Nephron progenitor cell (in vitro differentiated cells): Measurements from ENCODE around the gene IZUMO2.

Source experiments
- DNase-seq: peaks from one replicate; pipeline ENCODE4 v3.0.0; 2021
- H3K27ac Mint-ChIP-seq: 2 replicates; pipeline ENCODE4 v1.8.0; 2021; ENCODE audit warnings: mild to moderate bottlenecking, moderate library complexity, mixed read lengths
- H3K27me3 Mint-ChIP-seq: 2 replicates; pipeline ENCODE4 v1.8.0; 2021; ENCODE audit warnings: mild to moderate bottlenecking, low read depth, mixed read lengths; ENCODE audit not compliant: poor library complexity
- H3K36me3 Mint-ChIP-seq: 2 replicates; pipeline ENCODE4 v1.8.0; 2021; ENCODE audit warnings: low read depth, mixed read lengths
- H3K4me1 Mint-ChIP-seq: 2 replicates; pipeline ENCODE4 v1.8.0; 2021; ENCODE audit warnings: mixed read lengths
- H3K4me3 Mint-ChIP-seq: 2 replicates; pipeline ENCODE4 v1.8.0; 2021; ENCODE audit warnings: mild to moderate bottlenecking, moderate library complexity, mixed read lengths
- H3K9me3 Mint-ChIP-seq: 2 replicates; pipeline ENCODE4 v1.8.0; 2021; ENCODE audit warnings: mild to moderate bottlenecking, moderate library complexity, mixed read lengths
- TF ChIP-seq, protein P1 (sequence below): fragments of 200-600 bp; sonication (generic); IDR thresholded peaks from 2 replicates; pipeline ENCODE4 v1.5.0; 2021; ENCODE audit warnings: antibody characterized with exemption

The IZUMO2 gene

DNA sequence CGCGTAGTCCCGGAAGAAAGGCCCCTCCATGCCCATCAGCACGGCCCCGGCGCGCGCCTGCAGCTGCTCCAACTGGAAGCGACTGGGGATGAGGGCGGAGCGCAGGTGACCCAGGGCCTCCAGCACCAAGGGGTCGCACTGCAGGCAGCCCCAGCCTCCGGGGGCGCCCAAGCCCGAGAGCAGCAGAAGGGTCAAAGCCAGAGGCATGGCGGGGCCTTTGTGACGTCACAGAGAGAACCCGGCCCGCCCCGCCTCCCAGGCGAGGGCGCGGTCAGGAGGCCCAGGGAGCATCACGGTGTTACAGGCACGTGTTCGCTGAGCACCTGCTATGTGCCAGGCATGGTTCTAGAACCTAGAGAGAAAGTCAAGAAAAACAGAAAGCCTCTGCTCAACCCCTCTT is at the start of gene IZUMO2:
TSS of gene IZUMO2 (minus strand) at position 294 of the 400 bp plus-strand sequence. CDS start at position 207, 87 bp downstream.
- TF ChIP-seq, protein P1, sequence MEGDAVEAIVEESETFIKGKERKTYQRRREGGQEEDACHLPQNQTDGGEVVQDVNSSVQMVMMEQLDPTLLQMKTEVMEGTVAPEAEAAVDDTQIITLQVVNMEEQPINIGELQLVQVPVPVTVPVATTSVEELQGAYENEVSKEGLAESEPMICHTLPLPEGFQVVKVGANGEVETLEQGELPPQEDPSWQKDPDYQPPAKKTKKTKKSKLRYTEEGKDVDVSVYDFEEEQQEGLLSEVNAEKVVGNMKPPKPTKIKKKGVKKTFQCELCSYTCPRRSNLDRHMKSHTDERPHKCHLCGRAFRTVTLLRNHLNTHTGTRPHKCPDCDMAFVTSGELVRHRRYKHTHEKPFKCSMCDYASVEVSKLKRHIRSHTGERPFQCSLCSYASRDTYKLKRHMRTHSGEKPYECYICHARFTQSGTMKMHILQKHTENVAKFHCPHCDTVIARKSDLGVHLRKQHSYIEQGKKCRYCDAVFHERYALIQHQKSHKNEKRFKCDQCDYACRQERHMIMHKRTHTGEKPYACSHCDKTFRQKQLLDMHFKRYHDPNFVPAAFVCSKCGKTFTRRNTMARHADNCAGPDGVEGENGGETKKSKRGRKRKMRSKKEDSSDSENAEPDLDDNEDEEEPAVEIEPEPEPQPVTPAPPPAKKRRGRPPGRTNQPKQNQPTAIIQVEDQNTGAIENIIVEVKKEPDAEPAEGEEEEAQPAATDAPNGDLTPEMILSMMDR, result no peak
- no peak within 1 kb of the TSS for H3K27ac Mint-ChIP-seq
- peaks cover 14% of the 10 kb centered on the region for H3K9me3 Mint-ChIP-seq
- peaks cover 17% of the 10 kb centered on the region for H3K4me1 Mint-ChIP-seq
- H3K27me3 Mint-ChIP-seq, result peaks cover 35% of the 10 kb centered on the region
- H3K4me3 Mint-ChIP-seq, result no peak within 1 kb of the TSS
- no peaks in the 10 kb centered on the region for H3K36me3 Mint-ChIP-seq
- DNase-seq, result no peak

DNA sequence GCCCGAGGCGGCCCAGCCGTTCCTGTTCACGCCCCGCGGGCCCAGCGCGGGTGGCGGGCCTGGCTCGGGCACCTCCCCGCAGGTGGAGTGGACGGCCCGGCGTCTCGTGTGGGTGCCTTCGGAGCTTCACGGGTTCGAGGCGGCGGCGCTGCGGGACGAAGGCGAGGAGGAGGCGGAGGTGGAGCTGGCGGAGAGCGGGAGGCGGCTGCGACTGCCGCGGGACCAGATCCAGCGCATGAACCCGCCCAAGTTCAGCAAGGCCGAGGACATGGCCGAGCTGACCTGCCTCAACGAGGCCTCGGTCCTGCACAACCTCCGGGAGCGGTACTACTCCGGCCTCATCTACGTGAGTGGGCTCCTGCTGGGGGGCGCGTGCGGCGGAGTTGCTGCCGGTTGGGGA is 47.3 kb upstream of the IZUMO2 start:
- H3K4me3 Mint-ChIP-seq, result no peak overlapping the region
- peaks cover 7% of the 10 kb centered on the region for H3K36me3 Mint-ChIP-seq

DNA sequence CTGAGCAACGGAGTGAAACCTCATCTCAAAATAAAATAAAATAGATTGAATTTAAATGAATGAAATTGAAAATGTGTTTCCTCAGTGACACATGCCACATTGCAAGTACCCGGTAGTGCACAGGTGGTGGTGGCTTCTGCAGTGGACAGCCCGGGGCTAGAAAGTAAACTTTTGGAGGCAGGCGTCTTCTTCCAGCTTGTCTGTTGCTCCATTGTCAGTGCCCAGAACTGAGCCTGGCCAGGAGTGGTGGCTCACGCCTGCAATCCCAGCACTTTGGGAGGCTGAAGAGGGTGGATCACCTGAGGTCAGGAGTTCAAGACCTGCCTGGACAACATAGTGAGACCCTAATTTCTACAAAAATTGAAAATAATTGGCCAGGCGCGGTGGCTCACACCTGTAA is 46.0 kb upstream of the IZUMO2 start:
- H3K36me3 Mint-ChIP-seq, result peaks cover 7% of the 10 kb centered on the region
- H3K4me1 Mint-ChIP-seq, result peaks cover 3% of the 10 kb centered on the region
- H3K27me3 Mint-ChIP-seq, result peaks cover 37% of the 10 kb centered on the region
- TF ChIP-seq, protein P1, result no peak
- H3K9me3 Mint-ChIP-seq, result peaks cover 23% of the 10 kb centered on the region
- DNase-seq, result no peak
- no peak overlapping the region for H3K27ac Mint-ChIP-seq
- no peak overlapping the region for H3K4me3 Mint-ChIP-seq

More for the DNA sequence above, 47.3 kb upstream of the IZUMO2 start:
- H3K9me3 Mint-ChIP-seq, result peaks cover 23% of the 10 kb centered on the region
- H3K27ac Mint-ChIP-seq, result no peak overlapping the region
- no peak for DNase-seq
- H3K27me3 Mint-ChIP-seq, result peaks cover 25% of the 10 kb centered on the region
- TF ChIP-seq, protein P1, result no peak
- no peaks in the 10 kb centered on the region for H3K4me1 Mint-ChIP-seq

DNA sequence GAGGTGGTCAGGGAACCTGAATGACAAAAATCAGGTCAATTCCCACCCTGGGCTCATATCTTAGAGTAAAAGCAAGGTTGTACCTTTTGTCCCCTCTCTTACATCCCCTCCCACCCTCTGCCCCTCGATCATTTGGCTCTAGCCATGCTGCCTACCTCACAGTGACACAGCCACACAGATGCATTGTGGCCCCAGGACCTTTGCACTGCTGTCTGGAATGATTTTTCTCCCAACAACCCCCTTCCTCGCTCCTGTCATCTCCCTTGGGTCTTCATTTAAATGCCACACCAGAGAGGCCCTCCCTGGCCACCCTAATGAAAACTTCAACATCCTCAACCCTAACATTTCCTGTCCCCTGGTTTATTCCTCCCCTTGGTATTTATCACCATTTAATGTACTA is 44.6 kb upstream of the IZUMO2 start:
- Mint-ChIP-seq H3K27ac (no peak overlapping the region), H3K9me3 (peaks cover 21% of the 10 kb centered on the region), H3K4me1 (peaks cover 3% of the 10 kb centered on the region), H3K4me3 (no peak overlapping the region), H3K36me3 (peaks cover 7% of the 10 kb centered on the region), H3K27me3 (peaks cover 48% of the 10 kb centered on the region)
- TF ChIP-seq, protein P1, result no peak
- DNase-seq, result no peak

DNA sequence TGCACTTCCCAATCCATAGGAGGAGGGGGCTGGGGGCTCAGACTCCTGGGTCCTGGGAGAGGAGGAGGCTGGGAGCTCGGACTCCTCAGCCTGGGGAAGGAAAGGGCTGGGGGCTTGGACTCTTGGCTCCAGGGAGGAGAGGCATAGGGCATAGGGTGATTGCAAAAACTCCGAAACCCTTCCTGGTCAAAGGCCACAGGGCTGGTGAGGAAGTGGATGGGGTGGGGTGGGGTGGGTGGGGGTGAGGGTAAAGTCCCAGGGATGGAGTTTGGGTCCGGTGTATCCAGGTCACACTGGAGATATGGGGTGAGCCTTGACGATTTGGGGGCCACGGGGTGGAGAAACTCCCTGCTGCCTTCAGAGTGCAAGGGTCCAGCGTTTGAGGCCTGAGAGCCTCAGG is 43.1 kb upstream of the IZUMO2 start:
- Mint-ChIP-seq H3K27me3 (peaks cover 59% of the 10 kb centered on the region), H3K4me3 (no peak overlapping the region), H3K36me3 (no peaks in the 10 kb centered on the region), H3K4me1 (peaks cover 3% of the 10 kb centered on the region), H3K27ac (no peak overlapping the region), H3K9me3 (peaks cover 6% of the 10 kb centered on the region)
- DNase-seq, result no peak
- TF ChIP-seq, protein P1, result no peak

DNA sequence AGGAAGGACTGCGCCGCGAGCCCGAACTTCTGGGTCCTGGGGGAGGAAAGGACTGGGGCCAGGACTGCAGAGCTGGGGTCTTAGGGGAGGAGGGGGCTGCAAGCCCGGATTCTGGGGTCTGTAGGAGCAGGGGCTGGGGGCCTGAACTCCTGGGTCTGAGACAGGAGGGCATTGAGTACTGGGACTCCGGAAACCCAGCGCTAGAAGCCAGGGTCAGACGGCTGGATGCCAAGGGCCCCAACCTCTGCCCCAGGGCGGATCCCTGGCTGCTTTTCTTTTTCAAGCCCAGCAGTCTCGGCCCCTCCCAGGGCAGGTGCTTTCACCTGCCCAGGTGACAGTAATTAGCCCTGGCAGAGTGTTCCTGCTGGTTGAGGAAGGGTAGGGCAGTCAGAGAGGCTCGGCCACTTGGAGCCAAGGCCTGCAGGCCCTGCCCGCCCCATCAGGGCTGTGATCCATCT is 42.6 kb upstream of the IZUMO2 start:
- Mint-ChIP-seq H3K4me1 (peaks cover 3% of the 10 kb centered on the region), H3K27me3 (peaks cover 64% of the 10 kb centered on the region), H3K36me3 (no peaks in the 10 kb centered on the region), H3K27ac (no peak overlapping the region), H3K4me3 (no peak overlapping the region), H3K9me3 (peaks cover 4% of the 10 kb centered on the region)
- TF ChIP-seq, protein P1, result no peak
- DNase-seq, result no peak
